ACC112 (cell line): ENCODE data around the gene MAMDC2.

Experiments
- H2AFZ ChIP-seq: fragments of 200-600 bp; sonication (generic); one replicate; pipeline ENCODE4 v1.6.0; 2017; ENCODE audit warnings: antibody characterized with exemption, low read length; ENCODE audit not compliant: unreplicated experiment
- H3K27ac ChIP-seq: fragments of 200-600 bp; sonication (generic); 2 replicates; pipeline ENCODE4 v1.5.1; 2014; ENCODE audit warnings: low read depth, mild to moderate bottlenecking, antibody characterized with exemption, low read length, moderate library complexity
- H3K27me3 ChIP-seq: fragments of 200-600 bp; sonication (generic); 2 replicates; pipeline ENCODE4 v1.6.1; 2014; ENCODE audit warnings: mild to moderate bottlenecking, antibody characterized with exemption, low read length, moderate library complexity, mixed read lengths; ENCODE audit not compliant: insufficient read depth
- H3K36me3 ChIP-seq: fragments of 200-600 bp; sonication (generic); 2 replicates; pipeline ENCODE4 v1.6.1; 2016; ENCODE audit warnings: mild to moderate bottlenecking, antibody characterized with exemption, low read length, moderate library complexity, mixed read lengths; ENCODE audit not compliant: insufficient read depth
- H3K4me1 ChIP-seq: fragments of 200-600 bp; sonication (generic); one replicate; pipeline ENCODE4 v1.6.1; 2016; ENCODE audit warnings: low read length, mixed read lengths; ENCODE audit not compliant: insufficient read depth, unreplicated experiment, control insufficient read depth
- H3K4me3 ChIP-seq: fragments of 200-600 bp; sonication (generic); 2 replicates; pipeline ENCODE4 v1.5.1; 2014; ENCODE audit warnings: mild to moderate bottlenecking, low read depth, low read length
- H3K79me2 ChIP-seq: fragments of 200-600 bp; sonication (generic); one replicate; pipeline ENCODE4 v1.6.0; 2016; ENCODE audit warnings: low read length; ENCODE audit not compliant: control insufficient read depth, unreplicated experiment, insufficient read depth

MAMDC2 gene

DNA sequence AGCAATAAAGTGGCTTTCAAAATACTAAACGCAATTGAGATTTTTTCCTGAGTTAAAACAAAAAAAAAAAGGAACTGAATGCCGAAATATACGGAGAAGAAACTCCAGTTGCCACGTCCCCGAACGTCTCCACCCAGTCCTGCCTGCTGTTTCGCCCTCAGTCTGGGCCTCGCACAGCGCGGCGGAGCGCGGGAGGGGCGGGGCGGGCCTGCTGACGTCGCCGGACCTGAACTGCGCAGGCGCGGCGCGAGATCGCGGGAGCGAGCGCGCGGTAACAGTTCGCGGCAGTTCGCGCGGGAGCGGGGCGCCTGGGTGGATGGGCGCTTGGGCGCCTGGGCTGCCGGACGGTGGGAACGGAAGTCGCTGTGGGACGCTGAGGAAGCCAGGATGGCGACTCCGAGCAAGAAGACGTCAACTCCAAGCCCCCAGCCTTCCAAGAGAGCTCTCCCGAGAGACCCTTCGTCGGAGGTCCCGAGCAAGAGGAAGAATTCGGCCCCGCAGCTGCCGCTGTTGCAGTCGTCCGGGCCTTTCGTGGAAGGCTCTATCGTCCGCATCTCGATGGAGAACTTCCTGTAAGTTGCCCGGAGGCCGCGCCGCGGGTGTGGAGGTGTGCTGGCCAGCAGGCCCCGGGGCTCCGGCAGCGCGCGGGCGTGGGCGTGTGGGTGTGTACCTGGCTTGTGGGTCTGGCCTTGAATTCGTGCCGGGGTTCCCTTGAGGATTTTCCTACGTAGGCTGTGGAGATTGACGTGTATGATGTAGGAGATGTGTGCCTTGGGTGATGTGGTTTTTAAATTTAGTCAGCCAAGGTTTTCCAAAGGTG lies 215.3 kb downstream of the MAMDC2 start, which contains the start of gene SMC5:
Gene SMC5 (plus strand): TSS at position 287 of the 820 bp plus-strand sequence. CDS start 101 bp downstream, at position 388.
- Histone ChIP-seq H3K79me2 (peaks cover 69% of the 10 kb centered on the region), H3K4me1 (peaks cover 63% of the 10 kb centered on the region), H3K27me3 (no peaks in the 10 kb centered on the region), H3K27ac (peak within 1 kb of the TSS; percentile 97), H3K4me3 (peak within 1 kb of the TSS; percentile 93), H2AFZ (peak within 1 kb of the TSS; percentile 74), H3K36me3 (peaks cover 31% of the 10 kb centered on the region)

DNA sequence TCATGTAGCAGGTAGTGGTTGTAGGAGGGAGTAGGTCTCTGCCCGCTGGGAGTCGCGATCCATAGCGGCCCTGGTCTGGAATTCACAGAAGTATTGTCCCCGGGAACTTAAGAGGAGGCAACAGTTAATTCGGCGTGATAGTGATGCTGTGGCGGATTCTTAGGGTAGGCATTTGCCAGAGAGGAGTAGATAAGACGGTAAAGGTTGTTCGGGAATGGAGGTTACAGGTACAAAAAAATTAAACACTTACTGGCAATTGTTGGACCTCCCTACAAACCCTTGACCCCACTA lies 215.8 kb downstream of the MAMDC2 start:
- peaks cover 63% of the 10 kb centered on the region for H3K4me1 ChIP-seq
- peak overlapping the region; percentile 97 for H3K27ac ChIP-seq
- peak overlapping the region; percentile 28 for H2AFZ ChIP-seq
- peak overlapping the region; percentile 93 for H3K4me3 ChIP-seq
- H3K27me3 ChIP-seq: no peaks in the 10 kb centered on the region
- H3K79me2 ChIP-seq: peaks cover 74% of the 10 kb centered on the region
- peaks cover 36% of the 10 kb centered on the region for H3K36me3 ChIP-seq

DNA sequence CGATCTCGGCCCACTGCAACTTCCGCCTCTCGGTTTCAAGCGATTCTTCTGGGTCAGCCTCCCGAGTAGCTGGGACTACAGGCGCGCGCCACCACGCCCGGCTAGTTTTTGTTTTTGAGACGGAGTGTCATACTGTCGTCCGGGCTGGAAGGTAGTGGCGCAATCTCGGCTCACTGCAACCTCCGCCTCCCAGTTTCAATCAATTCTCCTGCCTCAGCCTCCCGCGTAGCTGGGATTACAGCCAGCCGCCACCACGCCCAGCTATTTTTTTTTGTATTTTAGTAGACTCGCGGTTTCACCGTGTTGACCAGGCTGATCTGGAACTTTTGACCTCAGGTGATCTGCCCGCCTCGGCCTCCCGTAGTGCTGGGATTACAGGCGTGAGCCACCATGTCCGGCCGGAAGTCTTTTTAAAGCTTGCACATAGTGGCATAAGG lies 216.4 kb downstream of the MAMDC2 start:
- H3K27ac ChIP-seq: peak overlapping the region; percentile 97
- peaks cover 79% of the 10 kb centered on the region for H3K79me2 ChIP-seq

DNA sequence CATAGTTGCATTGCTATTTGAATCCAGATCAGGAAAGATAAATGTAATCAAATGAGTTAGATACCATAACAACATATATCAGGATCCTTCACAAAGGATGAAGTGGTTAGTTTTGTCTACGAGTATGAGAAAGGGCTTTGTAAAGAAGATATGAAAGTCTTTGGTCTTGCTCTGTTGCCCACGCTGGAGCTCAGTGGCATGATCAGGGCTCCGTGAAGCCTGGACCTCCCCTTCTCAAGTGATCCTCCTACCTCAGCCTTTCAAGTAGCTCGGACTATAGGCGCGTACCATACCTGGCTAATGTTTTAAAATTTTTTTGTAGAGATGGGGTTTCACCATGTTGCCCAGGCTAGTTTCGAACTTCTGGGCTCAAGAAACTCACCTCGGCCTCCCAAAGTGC lies 217.0 kb downstream of the MAMDC2 start:
- Histone ChIP-seq H3K79me2 (peaks cover 81% of the 10 kb centered on the region), H3K4me3 (peak overlapping the region; percentile 93), H3K36me3 (peaks cover 47% of the 10 kb centered on the region), H2AFZ (no peak overlapping the region), H3K4me1 (peaks cover 60% of the 10 kb centered on the region), H3K27me3 (no peaks in the 10 kb centered on the region), H3K27ac (peak overlapping the region; percentile 97; the same call in 1 of the 2 replicates)

More for the DNA sequence above, 216.4 kb downstream of the MAMDC2 start:
- Histone ChIP-seq H3K4me1 (peaks cover 63% of the 10 kb centered on the region), H2AFZ (no peak overlapping the region), H3K4me3 (peak overlapping the region; percentile 93), H3K36me3 (peaks cover 42% of the 10 kb centered on the region), H3K27me3 (no peaks in the 10 kb centered on the region)

DNA sequence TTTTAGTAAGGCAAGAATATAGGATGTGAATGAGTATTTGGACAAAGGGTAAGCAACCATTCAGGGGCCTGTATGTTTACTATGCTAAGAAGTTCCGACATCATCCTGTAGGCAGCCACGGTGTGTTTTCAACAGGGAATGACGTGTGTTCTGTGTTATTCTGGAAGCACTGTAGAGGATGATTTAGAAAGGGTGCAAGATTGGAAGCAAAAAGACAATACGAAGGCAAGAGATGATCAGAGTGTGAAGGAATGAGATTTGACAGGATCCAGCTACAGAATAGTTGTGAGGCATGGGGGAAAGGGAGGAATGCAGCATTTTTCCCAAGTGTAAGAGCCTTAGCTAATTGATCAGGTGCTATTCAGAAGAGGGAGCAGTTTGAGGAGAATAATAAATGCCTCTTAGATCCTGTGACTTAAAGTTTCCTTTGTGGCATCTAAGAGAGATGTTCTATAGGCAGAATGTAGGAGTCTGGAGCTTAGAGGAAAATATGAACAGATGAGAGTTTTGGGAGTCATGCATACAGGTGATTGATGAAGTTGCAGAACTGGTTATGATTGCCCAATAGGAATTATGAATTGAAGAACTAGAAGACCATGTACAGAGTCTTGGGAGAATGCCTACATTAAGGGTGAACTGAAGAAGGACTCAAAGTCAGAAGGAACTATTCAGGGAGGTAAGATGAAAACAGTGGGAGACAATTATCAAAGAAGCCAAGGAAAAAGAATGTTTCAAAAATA lies 217.7 kb downstream of the MAMDC2 start:
- Histone ChIP-seq H3K4me1 (peaks cover 55% of the 10 kb centered on the region), H3K27ac (no peak overlapping the region), H3K4me3 (peak overlapping the region; percentile 38; the same call in 1 of the 2 replicates), H3K27me3 (no peaks in the 10 kb centered on the region), H3K79me2 (peaks cover 83% of the 10 kb centered on the region), H3K36me3 (peaks cover 51% of the 10 kb centered on the region), H2AFZ (no peak overlapping the region)

DNA sequence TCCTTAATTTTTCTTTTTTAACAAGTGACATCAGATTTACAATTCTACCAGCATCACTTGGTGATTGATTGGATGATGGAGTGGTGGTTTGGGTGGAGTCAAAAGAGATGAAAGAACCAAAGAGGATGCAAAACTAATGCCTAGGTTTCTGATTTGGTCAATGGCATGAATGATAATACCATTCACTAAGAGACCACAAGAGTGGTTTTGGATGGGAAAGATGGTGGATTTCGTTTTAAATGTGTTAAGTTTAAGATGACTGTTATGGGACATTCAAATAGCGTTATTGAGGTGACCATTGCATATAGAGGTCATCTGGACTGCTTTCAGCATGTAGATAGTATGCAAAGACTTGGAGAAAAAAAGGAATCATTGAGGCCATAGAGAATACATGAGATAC lies 218.7 kb downstream of the MAMDC2 start:
- peak overlapping the region; percentile 52; the same call in 1 of the 2 replicates for H3K4me3 ChIP-seq
- peaks cover 58% of the 10 kb centered on the region for H3K36me3 ChIP-seq
- H3K27me3 ChIP-seq: no peaks in the 10 kb centered on the region
- H3K79me2 ChIP-seq: peaks cover 78% of the 10 kb centered on the region
- H3K4me1 ChIP-seq: peaks cover 46% of the 10 kb centered on the region
- no peak overlapping the region for H2AFZ ChIP-seq
- peak overlapping the region; percentile 50; the same call in 1 of the 2 replicates for H3K27ac ChIP-seq

DNA sequence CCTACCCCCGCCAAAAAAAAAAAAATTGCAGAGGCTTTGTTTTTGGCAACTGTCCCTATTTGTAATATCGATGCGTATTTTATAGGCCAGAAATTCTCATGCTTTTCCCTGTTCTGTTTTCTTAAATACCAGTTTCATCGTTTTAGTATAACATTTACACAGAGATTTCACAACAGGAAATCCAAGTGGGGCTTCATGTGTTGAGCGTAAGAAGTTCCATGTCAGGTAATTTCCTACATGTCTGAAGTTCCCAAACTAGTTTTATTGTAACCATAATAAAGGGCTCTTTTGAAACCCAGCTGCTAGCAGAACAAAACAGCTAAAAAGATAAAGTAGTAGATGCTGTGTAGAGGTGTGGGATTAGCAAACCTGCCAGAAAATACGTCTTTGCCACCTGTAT lies 219.3 kb downstream of the MAMDC2 start:
- H3K4me1 ChIP-seq: peaks cover 42% of the 10 kb centered on the region
- H3K4me3 ChIP-seq: peak overlapping the region; percentile 52; the same call in 1 of the 2 replicates
- peaks cover 62% of the 10 kb centered on the region for H3K36me3 ChIP-seq
- peak overlapping the region; percentile 50 for H3K27ac ChIP-seq
- peaks cover 76% of the 10 kb centered on the region for H3K79me2 ChIP-seq
- no peaks in the 10 kb centered on the region for H3K27me3 ChIP-seq
- H2AFZ ChIP-seq: no peak overlapping the region

DNA sequence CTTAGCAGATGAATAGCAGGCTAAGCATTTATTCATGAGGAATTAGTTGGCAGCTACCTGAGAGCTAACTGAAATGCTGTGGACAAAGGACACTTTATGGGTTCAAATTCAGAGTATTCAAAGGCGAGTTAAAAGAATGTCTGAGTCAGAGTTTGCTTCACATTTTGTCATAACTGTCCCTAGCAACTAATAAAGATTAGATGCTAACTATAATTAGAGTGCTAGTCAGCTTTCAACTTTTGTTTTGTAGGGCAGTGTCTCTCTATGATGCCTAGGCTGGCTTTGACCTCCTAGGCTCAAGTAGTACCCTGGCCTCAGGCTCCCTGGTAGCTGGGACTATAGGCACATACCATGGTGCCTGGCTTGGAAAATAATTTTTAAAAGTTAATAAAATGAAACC lies 219.8 kb downstream of the MAMDC2 start:
- Histone ChIP-seq H3K4me1 (peaks cover 42% of the 10 kb centered on the region), H2AFZ (no peak overlapping the region), H3K36me3 (peaks cover 63% of the 10 kb centered on the region), H3K27me3 (no peaks in the 10 kb centered on the region), H3K4me3 (peak overlapping the region; percentile 52; the same call in 1 of the 2 replicates), H3K79me2 (peaks cover 73% of the 10 kb centered on the region), H3K27ac (peak overlapping the region; percentile 50)
